Ovary (tissue), 9 donors: ENCODE data around the gene ASB15. TPM values are rescaled to one million over a fixed set of nuclear protein-coding genes. Genes with fewer than 3 reads are reported as not detected.

Source experiments
- DNase-seq, 5 donors: peaks; one replicate each; pipeline ENCODE4 v3.0.0-alpha.2; 2019 to 2020
- H3K27ac ChIP-seq, 2 donors: fragments of 200-600 bp; one replicate each; pipeline versions ENCODE4 v1.5.1 to v1.8.0; 2019 to 2022
- H3K27me3 ChIP-seq: fragments of 200-600 bp; one replicate; pipeline ENCODE4 v1.8.0; 2022
- H3K36me3 ChIP-seq: fragments of 200-600 bp; sonication (generic); one replicate; pipeline ENCODE4 v1.5.1; 2019
- H3K4me1 ChIP-seq: one replicate; pipeline ENCODE4 v1.8.1; 2013; ENCODE audit warnings: mild to moderate bottlenecking, moderate library complexity; ENCODE audit not compliant: insufficient read depth
- H3K4me3 ChIP-seq: fragments of 200-600 bp; sonication (generic); one replicate; pipeline ENCODE4 v1.5.1; 2017
- H3K9me3 ChIP-seq, 2 donors: fragments of 200-600 bp in 1 of 2; sonication (generic) in 1 of 2; one replicate each; pipeline versions ENCODE4 v1.5.1 to v1.8.1; 2013 to 2019; ENCODE audit warnings: mild to moderate bottlenecking in 1 of 2, moderate library complexity in 1 of 2
- EP300 ChIP-seq: sonication (generic); formaldehyde crosslinking; IDR thresholded peaks from one replicate; pipeline ENCODE4 v1.6.1; 2017; ENCODE audit warnings: antibody characterized with exemption
- POLR2A ChIP-seq: fragments of 450-650 bp; IDR thresholded peaks from one replicate; pipeline ENCODE4 v1.6.1; 2017; ENCODE audit warnings: antibody characterized with exemption, mild to moderate bottlenecking, moderate library complexity
- WGBS, 3 donors: extraction: QIAGEN DNeasy Blood & Tissue Kit in 1 of 3; methylation state at CpG; one replicate each; pipeline versions ENCODE4 v1.1.5 to v1.1.7; 2013 to 2017; 5-methylcytosine and 5-hydroxymethylcytosine counted together
- intact Hi-C, 4 donors: fragments of 100-400 bp; cut with DNase I; formaldehyde crosslinking; loops; one replicate each; pipeline versions ENCODE4 v1.11.0 to v1.15.1; 2022 to 2023
- polyA plus RNA-seq, 2 donors: library from polyadenylated mRNA; stranded (reverse); fragments of 200-250 nt in 1 of 2; fragments of 350-450 nt in 1 of 2; fragmentation: Illumina TruSeq in 1 of 2; extraction: RNeasy Lipid Tissue Mini Kit (QIAGEN cat#74804) in 1 of 2; gene quantifications; one replicate each; pipeline ENCODE4 v1.2.3, GENCODE V29; 2013 to 2014
- total RNA-seq, 7 donors: library from RNA; depleted of rRNA in 2 of 7; stranded (reverse); fragments of >200 nt in 2 of 7; fragmentation: NEBNext Ultra II Directional in 3 of 7; extraction: Animal tissue kit (Norgen Biotek cat#: 25700) in 3 of 7; gene quantifications; one replicate each; pipeline versions ENCODE4 v1.1.0 to v1.2.4, GENCODE V29; 2016 to 2023
- TF ChIP-seq, protein P1 (sequence below), 3 donors: fragments of 450-650 bp in 2 of 3; fragments of 200-600 bp in 1 of 3; IDR thresholded peaks; one replicate each; pipeline versions ENCODE4 v1.5.1 to v1.8.0; 2016 to 2022; ENCODE audit warnings: antibody characterized with exemption in 3 of 3, mild to moderate bottlenecking in 1 of 3
- donor health status: DM: no; HTN: no; CAD: no; lungs with moderate emphysema.
- donor health status: DM: no; HTN: no; CAD: no.
- donor health status: Bipolar disorder and iron deficiency.
- donor health status: DM: yes; HTN: yes; CAD: no.
- donor health status: DM: no; HTN: no; CAD: no.
- donor health status: DM: yes; HTN: yes; CAD: no.

The ASB15 gene
- total and polyA plus RNA-seq, 9 donors, result not detected

DNA sequence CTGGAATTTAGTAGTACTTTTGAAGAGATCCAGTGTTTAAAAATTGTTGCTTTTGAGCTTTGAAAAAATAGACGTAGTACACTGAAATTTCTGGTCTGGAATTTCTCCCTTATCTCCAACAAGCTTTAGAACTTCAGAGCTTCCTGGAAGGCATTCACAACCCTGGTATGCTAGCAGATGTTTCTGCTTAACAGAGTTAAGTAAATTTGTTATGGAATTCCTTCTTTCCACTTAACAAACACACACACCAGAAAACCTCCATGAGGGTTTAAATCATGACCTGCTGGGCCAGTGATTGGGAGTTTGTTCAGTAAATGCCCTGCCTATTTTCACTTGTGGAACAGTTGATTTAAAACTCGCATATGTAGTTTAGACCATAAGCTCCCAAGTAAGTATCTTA lies 13.7 kb downstream of the ASB15 start:
- TF ChIP-seq, protein P1, sequence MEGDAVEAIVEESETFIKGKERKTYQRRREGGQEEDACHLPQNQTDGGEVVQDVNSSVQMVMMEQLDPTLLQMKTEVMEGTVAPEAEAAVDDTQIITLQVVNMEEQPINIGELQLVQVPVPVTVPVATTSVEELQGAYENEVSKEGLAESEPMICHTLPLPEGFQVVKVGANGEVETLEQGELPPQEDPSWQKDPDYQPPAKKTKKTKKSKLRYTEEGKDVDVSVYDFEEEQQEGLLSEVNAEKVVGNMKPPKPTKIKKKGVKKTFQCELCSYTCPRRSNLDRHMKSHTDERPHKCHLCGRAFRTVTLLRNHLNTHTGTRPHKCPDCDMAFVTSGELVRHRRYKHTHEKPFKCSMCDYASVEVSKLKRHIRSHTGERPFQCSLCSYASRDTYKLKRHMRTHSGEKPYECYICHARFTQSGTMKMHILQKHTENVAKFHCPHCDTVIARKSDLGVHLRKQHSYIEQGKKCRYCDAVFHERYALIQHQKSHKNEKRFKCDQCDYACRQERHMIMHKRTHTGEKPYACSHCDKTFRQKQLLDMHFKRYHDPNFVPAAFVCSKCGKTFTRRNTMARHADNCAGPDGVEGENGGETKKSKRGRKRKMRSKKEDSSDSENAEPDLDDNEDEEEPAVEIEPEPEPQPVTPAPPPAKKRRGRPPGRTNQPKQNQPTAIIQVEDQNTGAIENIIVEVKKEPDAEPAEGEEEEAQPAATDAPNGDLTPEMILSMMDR (IDR thresholded peaks at IDR 0.05), result no peak
- no peak for TF ChIP-seq POLR2A
- TF ChIP-seq EP300, result no peak
- no peak for DNase-seq
- H3K9me3 ChIP-seq, result no peaks in the 10 kb centered on the region
- 2 to 13% (median 5%) methylated on average over 2 of the region's 2 CpGs for WGBS, 3 donors
- H3K4me1 ChIP-seq, result peaks cover 2% of the 10 kb centered on the region
- no peaks in the 10 kb centered on the region for H3K27me3 ChIP-seq
- intact Hi-C loops, result no loop called here
- H3K36me3 ChIP-seq, result no peaks in the 10 kb centered on the region
- H3K27ac ChIP-seq, result no peak overlapping the region
- H3K4me3 ChIP-seq, result no peak overlapping the region

GRCh38 chr7:123616223-123616622 lies 14.6 kb downstream of the ASB15 start:
- Histone ChIP-seq H3K36me3 (no peaks in the 10 kb centered on the region), H3K9me3 (no peaks in the 10 kb centered on the region), H3K27me3 (no peaks in the 10 kb centered on the region), H3K4me3 (no peak overlapping the region), H3K4me1 (peaks cover 2% of the 10 kb centered on the region), H3K27ac (no peak overlapping the region)
- intact Hi-C loops, result no loop called here
- no peak for TF ChIP-seq EP300
- TF ChIP-seq, protein P1 (IDR thresholded peaks at IDR 0.05), result no peak
- TF ChIP-seq POLR2A, result no peak
- no peak for DNase-seq

DNA sequence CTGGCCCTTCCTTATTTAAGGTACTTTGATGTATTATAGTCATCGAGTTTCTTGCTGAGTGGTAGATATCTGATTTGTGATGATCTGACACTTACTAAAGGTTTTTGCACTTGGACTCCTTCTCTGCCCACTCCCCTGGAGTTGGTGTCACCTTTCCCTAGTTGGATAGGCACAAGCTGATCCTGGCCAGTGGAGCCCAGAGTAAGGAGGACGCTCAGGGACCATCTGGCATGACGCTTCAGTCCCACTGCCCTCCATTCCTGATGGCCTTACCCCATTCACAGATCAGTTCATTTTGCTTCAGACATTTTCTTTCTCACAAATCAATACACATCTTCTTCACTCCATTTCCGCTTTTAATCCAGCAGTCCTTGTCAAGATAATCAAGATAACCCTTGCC lies 20.1 kb downstream of the ASB15 start:
- no peaks in the 10 kb centered on the region for H3K4me1 ChIP-seq
- H3K9me3 ChIP-seq, result no peaks in the 10 kb centered on the region
- no peak overlapping the region for H3K27ac ChIP-seq
- no peak for DNase-seq
- H3K27me3 ChIP-seq, result no peaks in the 10 kb centered on the region
- WGBS, 3 donors, result 88 to 92% (median 90%) methylated on average over 4 of the region's 4 CpGs
- no peaks in the 10 kb centered on the region for H3K36me3 ChIP-seq
- TF ChIP-seq, protein P1 (IDR thresholded peaks at IDR 0.05), result no peak
- TF ChIP-seq EP300 (no peak), POLR2A (no peak)
- H3K4me3 ChIP-seq, result no peak overlapping the region
- intact Hi-C loops, result no loop called here

DNA sequence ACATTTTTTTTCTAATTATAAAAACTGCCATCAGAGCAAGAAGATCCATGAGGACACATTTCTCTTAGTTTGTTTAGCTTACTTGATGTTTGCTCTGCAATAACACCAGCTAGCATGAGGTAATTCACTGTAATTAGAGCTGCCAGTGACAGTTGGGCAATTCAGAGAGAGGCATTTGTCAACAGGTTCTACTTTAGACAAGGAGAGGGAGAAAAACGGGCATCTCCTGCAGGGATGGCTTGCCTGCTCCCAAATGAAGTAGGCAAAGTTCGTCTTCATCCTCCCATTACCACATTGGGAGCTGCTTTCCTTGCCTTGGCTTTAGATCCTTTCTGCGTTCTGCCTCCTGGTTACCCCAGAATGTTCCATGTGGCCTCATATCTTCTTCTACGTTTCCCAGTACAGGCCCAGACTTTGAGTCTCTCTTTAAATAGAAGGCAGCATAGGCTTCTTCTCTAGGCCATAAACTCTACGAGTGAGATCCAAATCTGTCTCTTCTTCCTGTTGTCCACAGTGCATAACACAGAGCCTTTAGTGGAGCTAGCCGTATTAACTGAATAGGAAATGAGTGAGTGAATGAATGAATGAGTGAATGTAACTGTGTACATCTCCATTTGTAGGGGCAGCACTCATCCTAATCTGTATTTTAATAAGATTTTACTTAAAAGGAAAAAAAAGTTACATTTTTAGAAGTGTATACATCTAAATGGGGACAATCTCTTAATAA lies 21.2 kb downstream of the ASB15 start:
- Histone ChIP-seq H3K4me1 (no peaks in the 10 kb centered on the region), H3K27me3 (no peaks in the 10 kb centered on the region), H3K9me3 (no peaks in the 10 kb centered on the region), H3K36me3 (no peaks in the 10 kb centered on the region), H3K4me3 (no peak overlapping the region), H3K27ac (no peak overlapping the region)
- WGBS, 3 donors, result 94 to 97% (median 94%) methylated on average over 6 of the region's 6 CpGs
- no peak for DNase-seq
- TF ChIP-seq, protein P1 (IDR thresholded peaks at IDR 0.05), result no peak
- no peak for TF ChIP-seq POLR2A
- no peak for TF ChIP-seq EP300
- intact Hi-C loops, result no loop called here
